Raji (cell line): Measurements from ENCODE around the gene TAC3.

Experiments
- POLR2A ChIP-seq: IDR thresholded peaks from 2 replicates; pipeline ENCODE4 v1.6.1; 2011; ENCODE audit warnings: low read depth, low read length, control low read depth; ENCODE audit not compliant: insufficient read depth

The TAC3 gene

GRCh38 chr12:56996793-56997545 lies 19.4 kb downstream of the TAC3 start:
- TF ChIP-seq POLR2A, result no peak

DNA sequence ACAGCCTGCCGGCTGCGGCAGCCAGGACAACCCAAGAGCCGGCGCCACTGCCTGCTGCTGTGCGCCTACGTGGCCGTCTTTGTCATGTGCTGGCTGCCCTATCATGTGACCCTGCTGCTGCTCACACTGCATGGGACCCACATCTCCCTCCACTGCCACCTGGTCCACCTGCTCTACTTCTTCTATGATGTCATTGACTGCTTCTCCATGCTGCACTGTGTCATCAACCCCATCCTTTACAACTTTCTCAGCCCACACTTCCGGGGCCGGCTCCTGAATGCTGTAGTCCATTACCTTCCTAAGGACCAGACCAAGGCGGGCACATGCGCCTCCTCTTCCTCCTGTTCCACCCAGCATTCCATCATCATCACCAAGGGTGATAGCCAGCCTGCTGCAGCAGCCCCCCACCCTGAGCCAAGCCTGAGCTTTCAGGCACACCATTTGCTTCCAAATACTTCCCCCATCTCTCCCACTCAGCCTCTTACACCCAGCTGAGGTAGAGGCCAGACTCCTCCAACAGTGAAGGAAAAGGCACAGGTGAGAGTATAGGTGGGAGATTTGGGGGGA lies 20.3 kb downstream of the TAC3 start:
- no peak for TF ChIP-seq POLR2A

- TF ChIP-seq POLR2A, result no peak
These were observed 21.0 kb downstream of the TAC3 start for GRCh38 chr12:56995201-56995929.

- no peak for TF ChIP-seq POLR2A
These were observed 22.0 kb downstream of the TAC3 start for GRCh38 chr12:56994231-56994746.

DNA sequence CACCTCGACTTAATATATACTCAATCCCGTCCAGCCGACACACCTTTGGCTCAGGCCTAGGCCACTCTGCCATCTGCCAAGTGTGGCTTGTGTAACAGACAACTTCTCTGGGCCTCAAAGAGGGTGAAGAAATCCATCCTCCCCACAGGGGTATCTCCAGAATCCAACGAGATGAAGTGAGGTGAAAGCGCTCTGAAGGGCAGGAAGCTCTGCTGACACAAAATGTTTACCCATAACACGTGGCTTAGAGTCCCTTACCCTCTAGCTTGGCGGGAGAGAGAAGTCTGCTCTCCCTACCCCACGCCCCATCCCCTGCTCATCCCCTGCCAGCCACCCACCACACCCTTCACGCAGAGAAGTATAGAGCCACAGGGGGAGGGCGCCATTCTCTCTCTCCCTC lies 23.0 kb downstream of the TAC3 start:
- no peak for TF ChIP-seq POLR2A

- TF ChIP-seq POLR2A, result no peak
These were observed 24.7 kb downstream of the TAC3 start for GRCh38 chr12:56991319-56992246.

GRCh38 chr12:56990648-56991318 lies 25.5 kb downstream of the TAC3 start:
- no peak for TF ChIP-seq POLR2A

- TF ChIP-seq POLR2A, result no peak
These were observed 26.3 kb downstream of the TAC3 start for GRCh38 chr12:56989861-56990610.

- TF ChIP-seq POLR2A, result no peak
These were observed 28.1 kb downstream of the TAC3 start for GRCh38 chr12:56988207-56988739.

DNA sequence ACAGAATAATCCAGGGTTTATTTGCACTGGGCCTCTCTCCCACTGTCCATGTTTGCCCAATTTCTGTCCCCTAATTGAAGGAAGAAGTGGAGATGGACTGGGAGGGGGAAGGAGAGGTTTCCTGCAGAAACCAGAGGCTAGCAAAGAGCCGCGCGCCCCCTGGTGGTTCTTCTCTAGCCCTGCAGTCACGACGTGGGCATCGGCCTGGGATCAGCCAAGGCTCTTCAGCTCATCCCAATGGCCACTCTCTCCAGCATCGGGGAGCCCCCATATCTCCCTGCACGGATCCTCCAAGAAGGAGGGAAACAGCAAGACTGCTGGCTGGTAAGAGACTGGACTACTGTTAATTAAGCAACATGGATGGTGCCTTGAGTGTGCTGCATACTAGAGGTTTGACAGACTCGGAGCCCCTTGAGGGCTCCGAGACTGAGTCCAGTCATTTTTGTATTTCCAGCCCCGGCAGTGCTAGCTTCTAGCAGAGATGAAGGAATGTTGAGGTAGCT lies 28.7 kb downstream of the TAC3 start:
- no peak for TF ChIP-seq POLR2A

- TF ChIP-seq POLR2A, result no peak
These were observed 29.3 kb downstream of the TAC3 start for GRCh38 chr12:56987011-56987410.

GRCh38 chr12:56983386-56983785 lies 32.9 kb downstream of the TAC3 start:
- TF ChIP-seq POLR2A, result no peak

DNA sequence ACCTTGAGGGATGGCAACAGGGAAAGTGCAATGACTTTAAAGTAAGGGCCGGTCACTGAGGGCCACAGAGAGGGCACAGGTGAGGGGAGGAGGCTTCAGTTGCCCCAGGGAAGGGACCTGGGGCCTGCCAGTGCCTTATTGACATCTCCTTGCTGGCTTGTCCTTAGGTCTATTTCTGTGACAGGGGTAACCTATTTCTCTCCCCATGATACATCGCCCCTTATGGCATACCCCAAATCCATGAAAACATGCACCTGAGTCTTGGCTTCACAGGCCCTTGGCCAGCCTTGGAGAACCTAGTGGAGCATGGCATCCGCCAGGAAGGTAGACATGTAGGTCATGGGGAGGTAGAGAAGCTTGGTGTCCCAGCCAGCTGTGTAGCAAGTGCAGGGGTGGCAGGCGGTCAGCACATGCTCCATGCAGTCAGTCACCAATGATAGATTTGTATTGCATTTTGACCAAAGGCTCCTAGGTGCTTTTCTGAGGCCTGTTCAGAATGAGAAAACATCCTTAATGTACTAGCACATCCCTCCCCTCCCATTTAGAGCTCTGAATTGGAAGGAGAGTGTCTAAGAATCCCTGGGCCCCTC lies 35.3 kb downstream of the TAC3 start:
- TF ChIP-seq POLR2A, result no peak
